Stimulated activated CD8-positive, alpha-beta memory T cell treated with anti-CD3 and anti-CD28 coated beads, Interleukin-7, amount 100 ng/mL, for 4 hours (primary cell): ENCODE measurements around the gene TTC28.
"Not testable (repeated sequence)": the region's sequence is repeated elsewhere in the genome, so short reads cannot be mapped to it uniquely, and the experiment has no call there.

ENCODE experiments used
- DNase-seq, 2 donors: peaks; one replicate each; pipeline ENCODE4 v3.0.0-alpha.2; 2020; ENCODE audit warnings: low read depth in 2 of 2

Gene TTC28

DNA sequence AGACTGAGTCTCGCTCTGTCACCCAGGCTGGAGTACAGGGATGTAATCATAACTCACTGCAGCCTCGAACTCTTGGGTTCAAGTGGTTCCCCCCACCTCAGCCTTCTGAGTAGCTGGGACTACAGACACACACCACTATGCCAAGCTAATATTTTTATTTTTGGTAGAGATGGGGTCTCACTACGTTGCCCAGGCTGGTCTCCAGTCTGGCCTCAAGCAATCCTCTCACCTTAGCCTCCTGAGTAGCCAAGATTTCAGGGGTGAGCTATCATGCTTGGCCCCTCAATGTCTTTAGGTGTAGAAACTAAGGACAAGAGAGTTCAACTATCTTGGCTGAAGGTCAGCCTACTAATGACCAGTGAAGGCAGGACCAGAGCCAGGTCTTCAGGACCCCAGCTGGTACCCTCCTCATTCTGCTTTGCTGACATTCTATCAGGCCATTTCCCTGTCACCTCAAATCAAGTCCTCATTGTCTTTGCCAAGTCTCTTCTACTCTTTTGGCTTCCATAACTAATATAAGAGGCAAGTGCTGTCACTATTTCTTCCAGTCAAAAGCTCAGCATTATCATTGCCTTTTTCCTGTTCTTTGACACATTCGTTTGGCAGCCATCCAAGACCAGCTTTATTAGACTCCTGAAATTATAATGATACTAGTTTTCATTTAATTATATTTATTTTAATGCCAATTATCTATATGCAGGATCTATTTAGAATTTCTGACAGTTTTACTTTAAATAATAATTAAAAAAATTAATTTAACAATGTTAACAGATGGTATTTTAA is 496.4 kb downstream of the TTC28 start:
- no peak for DNase-seq

DNA sequence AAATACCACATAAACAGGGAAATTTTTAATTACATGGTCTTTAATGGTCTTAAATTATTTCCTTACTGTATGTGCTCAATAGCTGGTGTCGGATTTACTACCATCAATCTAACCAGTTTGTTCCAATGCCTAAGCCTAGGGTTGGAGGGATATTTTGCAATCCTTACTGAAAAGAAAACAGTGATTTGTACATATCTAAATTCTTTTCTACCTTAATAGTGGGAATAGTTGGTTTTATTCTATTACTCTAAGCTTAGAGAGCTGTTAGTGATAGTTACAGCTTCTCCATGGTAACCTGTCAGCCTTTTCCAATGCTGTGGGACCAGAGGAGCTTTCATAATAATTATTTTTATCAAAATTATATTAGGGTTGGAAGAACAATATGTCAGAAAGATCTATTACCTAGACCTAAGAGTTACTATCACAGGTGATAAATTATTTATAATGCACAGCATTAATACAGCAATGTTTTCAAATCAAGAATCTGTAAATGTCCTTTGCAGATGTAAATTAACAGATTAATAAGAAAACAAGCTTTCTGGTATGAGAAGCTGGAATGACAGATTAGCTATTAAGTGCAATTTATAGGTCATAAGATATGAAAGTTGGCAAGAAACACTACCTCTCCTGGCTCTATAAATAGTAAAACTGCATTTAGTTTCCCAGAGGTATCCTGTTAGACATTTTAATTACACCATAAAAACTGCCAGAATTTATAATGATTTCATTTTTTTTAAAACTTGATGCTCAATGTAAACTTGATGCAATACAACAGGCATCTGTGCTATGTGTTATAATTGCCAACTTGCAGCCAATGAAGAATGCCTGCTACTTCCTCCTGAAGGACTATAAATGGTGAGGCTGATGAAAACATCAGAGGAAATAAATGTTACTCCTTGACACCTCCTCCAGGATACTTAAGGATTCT is 498.6 kb downstream of the TTC28 start:
- DNase-seq = no peak

GRCh38 chr22:28179392-28179791 is 500.2 kb downstream of the TTC28 start:
- no peak for DNase-seq

- no peak for DNase-seq
These were observed 503.7 kb downstream of the TTC28 start for GRCh38 chr22:28175730-28176492.

- DNase-seq = no peak
These were observed 505.1 kb downstream of the TTC28 start for GRCh38 chr22:28174509-28174908.

DNA sequence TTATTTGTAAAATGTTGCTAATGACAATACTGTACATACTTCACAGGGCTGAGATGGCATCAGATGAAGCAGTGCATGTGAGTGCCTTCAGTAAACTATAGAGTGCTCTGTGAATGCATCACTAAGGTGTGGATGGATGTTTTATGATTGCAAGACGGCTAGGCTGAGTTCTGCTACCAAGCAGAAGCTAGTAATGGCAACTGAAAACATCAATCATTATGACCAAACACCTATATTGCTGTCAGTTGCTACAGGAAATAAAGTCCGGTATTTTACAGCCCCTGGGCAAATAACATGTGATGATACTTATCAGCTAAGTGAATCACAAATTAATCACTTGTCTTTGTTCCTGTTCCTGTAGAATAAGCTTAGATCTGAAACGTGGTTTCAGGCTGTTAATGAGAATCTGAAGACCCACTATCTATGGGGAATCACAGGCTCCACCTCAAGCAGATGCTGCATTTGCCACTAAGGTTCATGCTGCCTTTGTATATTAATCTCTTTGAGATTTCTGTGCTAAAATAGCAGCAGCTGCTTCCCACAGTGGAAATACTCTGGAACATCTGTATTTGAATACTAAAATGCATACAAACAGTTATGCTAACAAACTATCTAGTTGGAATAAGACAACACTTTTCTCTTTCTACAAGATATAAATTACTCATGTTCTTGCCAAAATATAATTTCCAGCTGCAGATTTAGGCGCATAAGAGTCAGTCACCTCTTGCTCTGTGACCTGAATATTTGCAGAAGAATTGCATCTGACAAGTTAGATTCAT is 506.6 kb downstream of the TTC28 start:
- no peak for DNase-seq

DNA sequence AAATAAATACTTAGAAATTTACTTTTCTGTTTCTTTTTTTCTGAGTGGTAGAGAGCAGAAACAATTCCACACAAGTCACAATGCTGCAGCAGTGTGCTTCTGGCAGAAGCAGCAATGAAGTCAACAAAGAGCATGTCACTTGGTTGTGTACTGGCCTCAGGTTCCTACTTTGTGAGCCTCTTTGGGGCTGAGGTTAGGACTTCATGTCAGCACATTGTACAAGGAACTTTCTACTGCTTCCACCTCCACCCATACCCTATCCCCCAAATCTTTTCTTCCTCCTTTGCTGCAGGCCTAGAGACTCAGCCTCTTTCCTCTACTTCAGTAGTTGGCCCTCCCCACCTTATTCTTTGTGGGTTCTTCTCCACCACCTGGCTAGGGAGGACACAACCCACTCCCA is 507.9 kb downstream of the TTC28 start:
- no peak for DNase-seq

DNA sequence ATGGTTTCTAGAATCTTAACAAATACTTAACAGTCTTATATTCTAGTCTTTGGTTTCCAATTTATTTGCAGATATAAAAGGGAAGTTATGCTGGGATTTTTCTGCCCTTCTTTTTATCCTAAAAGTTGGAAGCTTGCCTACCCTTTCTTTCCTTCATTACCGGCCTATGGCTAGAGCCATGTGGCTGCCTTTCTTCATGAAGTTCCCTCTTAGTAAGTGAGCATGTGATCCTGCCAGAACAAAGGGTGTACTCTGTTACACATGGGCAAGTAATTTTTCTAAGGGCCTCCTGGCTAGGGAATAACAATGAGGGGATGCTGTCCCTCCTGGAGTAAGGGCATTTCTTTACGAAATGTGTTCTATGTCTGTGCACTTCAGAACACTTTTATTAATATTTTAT is 508.5 kb downstream of the TTC28 start:
- DNase-seq = no peak

GRCh38 chr22:28169314-28169713 is 510.3 kb downstream of the TTC28 start:
- DNase-seq = not testable (repeated sequence)

- no peak for DNase-seq
These were observed 523.8 kb downstream of the TTC28 start for GRCh38 chr22:28155808-28156207.

- no peak for DNase-seq
These were observed 524.8 kb downstream of the TTC28 start for GRCh38 chr22:28154861-28155260.

- no peak for DNase-seq
These were observed 528.4 kb downstream of the TTC28 start for GRCh38 chr22:28151151-28151816.

DNA sequence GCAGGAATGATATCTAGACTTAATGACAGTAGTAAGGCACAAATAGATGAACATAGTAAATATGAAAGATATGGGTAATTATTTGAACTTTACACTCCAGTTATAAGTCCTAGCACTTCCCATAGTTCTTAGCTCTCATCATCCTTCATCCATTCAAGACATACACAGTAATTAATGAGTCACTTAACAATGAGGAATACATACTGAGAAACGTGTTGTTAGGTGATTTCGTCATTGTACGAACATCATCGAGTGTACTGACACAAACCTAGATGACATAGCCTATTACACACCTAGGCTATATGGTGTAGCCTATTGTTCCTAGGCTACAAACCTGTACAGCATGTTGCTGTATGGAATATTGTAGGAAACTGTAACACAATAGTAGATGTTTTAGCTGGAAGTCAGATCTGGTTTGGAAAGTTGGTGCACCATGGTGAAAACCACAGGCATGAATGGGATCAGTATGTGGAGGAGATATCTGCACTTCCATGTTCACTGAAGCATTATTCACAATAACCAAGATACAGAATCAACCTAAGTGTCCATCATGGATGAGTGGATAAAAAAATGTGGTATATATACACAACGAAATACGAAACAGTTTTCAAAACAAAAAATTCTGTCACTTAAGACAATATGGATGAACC is 530.7 kb downstream of the TTC28 start:
- DNase-seq = no peak

GRCh38 chr22:28147401-28147800 is 532.2 kb downstream of the TTC28 start:
- DNase-seq = no peak

GRCh38 chr22:28146401-28147314 is 533.0 kb downstream of the TTC28 start:
- no peak for DNase-seq

DNA sequence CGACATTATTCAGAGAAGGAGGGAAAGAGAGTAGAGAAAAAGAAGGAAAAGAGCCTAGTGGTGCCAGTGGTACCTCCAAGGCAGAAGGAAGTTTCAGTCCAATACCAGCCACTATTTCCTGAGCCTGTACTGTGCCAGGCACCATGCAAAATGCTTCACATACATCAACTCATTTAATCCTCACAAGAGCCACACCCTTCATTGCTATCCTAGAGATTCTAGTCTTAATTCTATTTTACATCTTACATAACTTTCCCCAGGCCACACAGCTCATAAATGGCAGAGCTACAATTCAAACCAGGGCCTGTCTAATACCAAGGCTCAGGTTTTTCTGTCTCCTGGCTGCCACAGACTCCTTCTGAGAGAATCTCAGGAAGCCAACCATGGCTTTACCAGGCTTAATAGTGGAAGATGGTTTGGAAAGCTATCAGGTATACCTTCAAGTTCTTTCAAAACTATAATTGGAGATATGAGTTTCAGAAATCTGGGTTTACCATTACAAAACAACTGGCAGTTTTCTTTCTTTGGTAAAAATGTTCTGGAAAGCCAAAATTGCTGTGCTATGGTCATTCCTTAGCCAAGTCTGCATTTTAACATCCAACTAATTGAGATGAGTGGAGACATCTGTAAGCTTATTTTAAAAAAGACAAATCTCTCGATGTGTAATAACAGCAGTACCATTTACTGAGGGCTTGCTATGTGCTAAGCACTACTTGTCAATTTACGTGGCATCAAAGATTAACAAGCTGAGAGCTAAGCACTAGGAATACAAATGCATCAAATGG is 535.5 kb downstream of the TTC28 start:
- DNase-seq = no peak

GRCh38 chr22:28143241-28143865 is 536.3 kb downstream of the TTC28 start:
- no peak for DNase-seq
